ENCODE results near the gene IRF8.

DNA sequence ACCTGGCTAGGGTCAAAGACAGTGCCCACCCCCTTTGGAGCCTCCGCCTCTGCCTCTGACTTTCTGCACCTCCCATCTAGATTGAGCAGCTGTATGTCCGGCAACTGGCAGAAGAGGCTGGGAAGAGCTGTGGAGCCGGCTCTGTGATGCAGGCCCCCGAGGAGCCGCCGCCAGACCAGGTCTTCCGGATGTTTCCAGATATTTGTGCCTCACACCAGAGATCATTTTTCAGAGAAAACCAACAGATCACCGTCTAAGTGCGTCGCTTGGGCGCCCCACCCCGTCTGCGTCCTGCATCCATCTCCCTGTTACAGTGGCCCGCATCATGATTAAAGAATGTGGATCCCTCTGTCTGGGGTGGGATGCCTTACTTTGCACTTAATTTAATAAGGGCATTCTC lies 22.1 kb downstream of the IRF8 start:
- TF ChIP-seq SNAI2 (CRISPR knock-in tag; IDR thresholded peaks at IDR 0.05) (no peak), CREB5 (CRISPR knock-in tag; IDR thresholded peaks at IDR 0.05; ENCODE audit: low read depth) (no peak), TCF4 (CRISPR knock-in tag; IDR thresholded peaks at IDR 0.05; ENCODE audit: borderline replicate concordance) (no peak), TOX (CRISPR knock-in tag; IDR thresholded peaks at IDR 0.05; ENCODE audit: borderline replicate concordance) (no peak), ZC3H10 (CRISPR knock-in tag; IDR thresholded peaks at IDR 0.05) (no peak)
